K562 (cell line): ENCODE results near the gene VDAC1. TPM values are rescaled to one million over a fixed set of nuclear protein-coding genes. Genes with fewer than 3 reads are reported as not detected.

Source experiments
- ARID1B ChIP-seq: fragments of 450-650 bp; IDR thresholded peaks from 2 replicates; pipeline ENCODE4 v1.6.1; 2016; ENCODE audit warnings: antibody characterized with exemption, mild to moderate bottlenecking, inconsistent platforms
- ARNT ChIP-seq, 2 experiments: fragments of 450-650 bp; IDR thresholded peaks; 2 replicates each; pipeline ENCODE4 v1.6.1; 2016; ENCODE audit warnings: mild to moderate bottlenecking in 1 of 2
- CUX1 ChIP-seq: fragments of 200-800 bp; sonication (Bioruptor generic); IDR thresholded peaks from 2 replicates; pipeline ENCODE4 v1.6.1; 2016; ENCODE audit warnings: missing genetic modification characterization, missing compliant biosample characterization
- DPF2 ChIP-seq: fragments of 450-650 bp; IDR thresholded peaks from 2 replicates; pipeline ENCODE4 v1.6.1; 2016
- EP400 ChIP-seq: fragments of 450-650 bp; IDR thresholded peaks from 2 replicates; pipeline ENCODE4 v1.6.1; 2017; ENCODE audit warnings: antibody characterized with exemption, mild to moderate bottlenecking, moderate library complexity
- JUN ChIP-seq, 2 experiments: sonication (generic) in 1 of 2; formaldehyde crosslinking in 1 of 2; IDR thresholded peaks; 2 replicates each; pipeline versions ENCODE4 v1.6.1 to v1.8.0; 2012 to 2022; ENCODE audit warnings: borderline replicate concordance in 2 of 2, mild to moderate bottlenecking in 2 of 2, improper control_type of control experiment in 1 of 2, low read depth in 1 of 2, low read length in 1 of 2, missing genetic modification reagents in 1 of 2
- MAZ ChIP-seq, 2 experiments: fragments of 450-650 bp in 1 of 2; sonication (generic) in 1 of 2; formaldehyde crosslinking; IDR thresholded peaks in 1 of 2; conservative IDR thresholded peaks in 1 of 2; 2 replicates each; pipeline versions ENCODE4 v1.4.0 to v1.5.0; 2020; ENCODE audit warnings: mild to moderate bottlenecking in 1 of 2, missing genetic modification reagents in 1 of 2
- MTA2 ChIP-seq: fragments of 450-650 bp; IDR thresholded peaks from 2 replicates; pipeline ENCODE4 v1.6.1; 2016; ENCODE audit warnings: low read depth
- NR4A1 ChIP-seq, 2 experiments: fragments of 250-450 bp in 1 of 2; fragments of 450-650 bp in 1 of 2; sonication (Bioruptor Pico) in 1 of 2; IDR thresholded peaks; 2 replicates each; pipeline versions ENCODE4 v1.4.0 to v1.6.1; 2016 to 2020; ENCODE audit warnings: mild to moderate bottlenecking in 2 of 2, missing compliant biosample characterization in 1 of 2, missing genetic modification characterization in 1 of 2, moderate library complexity in 1 of 2
- RBM22 ChIP-seq: fragments of 200-400 bp; formaldehyde crosslinking; IDR thresholded peaks from 2 replicates; pipeline ENCODE4 v1.6.1; 2018; ENCODE audit warnings: low read length, low read depth; ENCODE audit not compliant: poor library complexity, severe bottlenecking
- TFAP4 ChIP-seq: sonication (generic); formaldehyde crosslinking; IDR thresholded peaks from 2 replicates; pipeline ENCODE4 v1.8.0; 2022; ENCODE audit warnings: missing genetic modification reagents, mild to moderate bottlenecking, moderate library complexity, borderline replicate concordance
- THRA ChIP-seq: fragments of 450-650 bp; IDR thresholded peaks from 2 replicates; pipeline ENCODE4 v1.6.1; 2017; ENCODE audit warnings: mild to moderate bottlenecking, moderate library complexity
- ZBTB7A ChIP-seq: IDR thresholded peaks from 2 replicates; pipeline ENCODE4 v1.6.1; 2011; ENCODE audit warnings: low read depth, mild to moderate bottlenecking, low read length, moderate library complexity, borderline replicate concordance; ENCODE audit not compliant: control insufficient read depth
- ZFP30 ChIP-seq: fragments of 250-450 bp; sonication (Bioruptor Pico); IDR thresholded peaks from 2 replicates; pipeline ENCODE4 v1.8.0; 2022; ENCODE audit warnings: moderate library complexity, mild to moderate bottlenecking, inconsistent platforms, borderline replicate concordance
- ZNF41 ChIP-seq: fragments of 250-450 bp; sonication (Bioruptor Pico); conservative IDR thresholded peaks from 2 replicates; pipeline ENCODE4 v1.4.0; 2020; ENCODE audit warnings: mild to moderate bottlenecking
- ZSCAN32 ChIP-seq: fragments of 450-650 bp; formaldehyde crosslinking; IDR thresholded peaks from 2 replicates; pipeline ENCODE4 v1.4.0; 2020; ENCODE audit warnings: mild to moderate bottlenecking, moderate library complexity
- polyA plus RNA-seq, 8 experiments: library from polyadenylated mRNA; depleted of rRNA in 4 of 8; stranded (reverse) in 5 of 8; unstranded in 3 of 8; fragments of >200 nt; fragmentation: Nextera tagmentation in 2 of 8; fragmentation: Illumina TruSeq in 1 of 8; extraction: Ambion mirVana in 2 of 8; extraction: Trizol in 1 of 8; gene quantifications; 2 replicates each; pipeline versions ENCODE4 v1.2.1 to v1.2.3, GENCODE V29; 2011 to 2014; ENCODE audit warnings: inconsistent platforms in 1 of 8, missing spikeins in 1 of 8
- total RNA-seq, 7 experiments: library from RNA; depleted of rRNA in 6 of 7; stranded (reverse); fragments of >200 nt in 6 of 7; fragmentation: Illumina TruSeq in 2 of 7; extraction: Trizol in 2 of 7; gene quantifications; 2 replicates each; pipeline versions ENCODE4 v1.2.1 to v1.2.3, GENCODE V29; 2011 to 2021; ENCODE audit warnings: low replicate concordance in 1 of 7
- TF ChIP-seq, protein P1 (sequence below): sonication (generic); formaldehyde crosslinking; IDR thresholded peaks from 2 replicates; pipeline ENCODE4 v1.9.0; 2022; ENCODE audit warnings: mild to moderate bottlenecking, missing genetic modification reagents
- TF ChIP-seq, protein P2 (sequence below): fragments of 200-800 bp; sonication (Bioruptor generic); IDR thresholded peaks from 2 replicates; pipeline ENCODE4 v1.6.1; 2017; ENCODE audit warnings: missing genetic modification characterization, missing compliant biosample characterization

Gene VDAC1
- total and polyA plus RNA-seq, 9 of the 15 experiments (the other 6 are each of a cell fraction or from before 2014, with no cell fraction given), result 168 to 366 (median 293) TPM

- no peak for TF ChIP-seq CUX1
- no peak for TF ChIP-seq NR4A1 (CRISPR knock-in tag; IDR thresholded peaks at IDR 0.05)
- no peak for TF ChIP-seq NR4A1 (tag; IDR thresholded peaks at IDR 0.05)
- TF ChIP-seq DPF2, result peak; percentile 38; the same call in 1 of the 2 replicates
- no peak for TF ChIP-seq EP400
- TF ChIP-seq TFAP4 (CRISPR knock-in tag), result no peak
- TF ChIP-seq JUN (IDR thresholded peaks at IDR 0.05; ENCODE audit: borderline replicate concordance, low read depth, low read length), result peak; percentile 63
- TF ChIP-seq JUN (CRISPR knock-in tag; IDR thresholded peaks at IDR 0.05; ENCODE audit: borderline replicate concordance), result no peak
- TF ChIP-seq THRA, result no peak
- TF ChIP-seq, protein P1, sequence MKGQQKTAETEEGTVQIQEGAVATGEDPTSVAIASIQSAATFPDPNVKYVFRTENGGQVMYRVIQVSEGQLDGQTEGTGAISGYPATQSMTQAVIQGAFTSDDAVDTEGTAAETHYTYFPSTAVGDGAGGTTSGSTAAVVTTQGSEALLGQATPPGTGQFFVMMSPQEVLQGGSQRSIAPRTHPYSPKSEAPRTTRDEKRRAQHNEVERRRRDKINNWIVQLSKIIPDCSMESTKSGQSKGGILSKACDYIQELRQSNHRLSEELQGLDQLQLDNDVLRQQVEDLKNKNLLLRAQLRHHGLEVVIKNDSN (CRISPR knock-in tag), result no peak
- no peak for TF ChIP-seq MAZ (CRISPR knock-in tag; conservative IDR thresholded peaks at IDR 0.05 in 1 of 2, IDR thresholded peaks at IDR 0.05 in 1 of 2)
- TF ChIP-seq MTA2, result no peak
- TF ChIP-seq RBM22, result no peak
- TF ChIP-seq ZSCAN32 (CRISPR knock-in tag), result no peak
- no peak for TF ChIP-seq ZBTB7A
- no peak for TF ChIP-seq ZFP30 (CRISPR knock-in tag)
- TF ChIP-seq ZNF41, result no peak
- TF ChIP-seq ARID1B, result peak; percentile 26; the same call in 1 of the 2 replicates
- TF ChIP-seq, protein P2, sequence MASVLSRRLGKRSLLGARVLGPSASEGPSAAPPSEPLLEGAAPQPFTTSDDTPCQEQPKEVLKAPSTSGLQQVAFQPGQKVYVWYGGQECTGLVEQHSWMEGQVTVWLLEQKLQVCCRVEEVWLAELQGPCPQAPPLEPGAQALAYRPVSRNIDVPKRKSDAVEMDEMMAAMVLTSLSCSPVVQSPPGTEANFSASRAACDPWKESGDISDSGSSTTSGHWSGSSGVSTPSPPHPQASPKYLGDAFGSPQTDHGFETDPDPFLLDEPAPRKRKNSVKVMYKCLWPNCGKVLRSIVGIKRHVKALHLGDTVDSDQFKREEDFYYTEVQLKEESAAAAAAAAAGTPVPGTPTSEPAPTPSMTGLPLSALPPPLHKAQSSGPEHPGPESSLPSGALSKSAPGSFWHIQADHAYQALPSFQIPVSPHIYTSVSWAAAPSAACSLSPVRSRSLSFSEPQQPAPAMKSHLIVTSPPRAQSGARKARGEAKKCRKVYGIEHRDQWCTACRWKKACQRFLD (CRISPR knock-in tag), result no peak
- no peak for TF ChIP-seq ARNT (IDR thresholded peaks at IDR 0.05)
These were observed 9.4 kb downstream of the VDAC1 start (continued) for GRCh38 chr5:133995341-133995740.
